Lung (tissue), 12 donors: ENCODE data around the gene DENND11. TPM values are rescaled to one million over a fixed set of nuclear protein-coding genes. Genes with fewer than 3 reads are reported as not detected.
A peak's percentile ranks its signal among the peaks of the same experiment; 100 is the strongest.

Experiments
- ATAC-seq: fragments of 200-7000 bp; cut with Tn5 transposase; one replicate; pipeline ENCODE4 v1.9.1; 2020; ENCODE audit warnings: moderate number of reproducible peaks; ENCODE audit not compliant: insufficient read depth, low FRiP score
- DNase-seq, 3 donors: peaks; one replicate each; pipeline ENCODE4 v3.0.0-alpha.2; 2013 to 2017
- H3K27ac ChIP-seq, 2 donors: one replicate each; pipeline ENCODE4 v1.5.1; 2013; ENCODE audit warnings: mild to moderate bottlenecking in 2 of 2, moderate library complexity in 2 of 2, control low read depth in 1 of 2, inconsistent platforms in 1 of 2, low read depth in 1 of 2, low read length in 1 of 2
- H3K27me3 ChIP-seq, 3 donors: one replicate each; pipeline ENCODE4 v1.5.1; 2013; ENCODE audit warnings: low read length in 2 of 3; ENCODE audit not compliant: control insufficient read depth in 3 of 3, insufficient read depth in 3 of 3
- H3K36me3 ChIP-seq, 4 donors: one replicate each; pipeline ENCODE4 v1.5.1; 2013; ENCODE audit warnings: low read length in 4 of 4, mild to moderate bottlenecking in 1 of 4, moderate library complexity in 1 of 4; ENCODE audit not compliant: control insufficient read depth in 4 of 4, insufficient read depth in 4 of 4
- H3K4me1 ChIP-seq, 5 donors: one replicate each; pipeline ENCODE4 v1.5.1; 2013; ENCODE audit warnings: low read length in 5 of 5, mild to moderate bottlenecking in 2 of 5, moderate library complexity in 1 of 5; ENCODE audit not compliant: control insufficient read depth in 5 of 5, insufficient read depth in 5 of 5
- H3K4me3 ChIP-seq: one replicate; pipeline ENCODE4 v1.5.1; 2013; ENCODE audit warnings: mild to moderate bottlenecking, control low read depth, moderate library complexity
- H3K9ac ChIP-seq, 2 donors: one replicate each; pipeline ENCODE4 v1.5.1; 2013; ENCODE audit warnings: low read length in 2 of 2, control low read depth in 1 of 2; ENCODE audit not compliant: insufficient read depth in 1 of 2
- H3K9me3 ChIP-seq, 4 donors: one replicate each; pipeline ENCODE4 v1.5.1; 2013; ENCODE audit warnings: low read length in 3 of 4, mild to moderate bottlenecking in 1 of 4, moderate library complexity in 1 of 4; ENCODE audit not compliant: control insufficient read depth in 4 of 4, insufficient read depth in 3 of 4
- CTCF ChIP-seq: IDR thresholded peaks from 2 replicates; pipeline ENCODE4 v1.5.1; 2012; ENCODE audit warnings: mild to moderate bottlenecking; ENCODE audit errors: control extremely low read depth, extremely low read depth
- WGBS, 2 donors: extraction: QIAGEN DNeasy Blood & Tissue Kit; methylation state at CpG; one replicate each; pipeline ENCODE4 v1.1.7; 2013; 5-methylcytosine and 5-hydroxymethylcytosine counted together
- polyA plus RNA-seq, 2 donors: library from polyadenylated mRNA; stranded (reverse); fragments of 200-250 nt; gene quantifications; one replicate each; pipeline ENCODE4 v1.2.1, GENCODE V29; 2013
- total RNA-seq, 2 donors: library from RNA; depleted of rRNA in 1 of 2; stranded (reverse); fragments of >200 nt in 1 of 2; gene quantifications; one replicate each; pipeline ENCODE4 v1.2.1, GENCODE V29; 2014 to 2021
- donor health status: control.
- donor health status: control.
- donor health status: Bipolar disorder and iron deficiency.
- donor health status: healthy.
- donor health status: DM: yes; HTN: yes; CAD: no.

The DENND11 gene
- total and polyA plus RNA-seq, 4 donors: 5.1 to 43.3 (median 16.2) TPM

GRCh38 chr7:141675436-141676215 lies 26.3 kb downstream of the DENND11 start:
- Histone ChIP-seq H3K27ac (no peak overlapping the region), H3K36me3 (peaks cover 0 to 11% (median 6%) of the 10 kb centered on the region in 4 donors), H3K4me3 (no peak overlapping the region), H3K9ac (no peak overlapping the region), H3K27me3 (no peaks in the 10 kb centered on the region), H3K4me1 (peaks cover 0 to 5% (median 0%) of the 10 kb centered on the region in 5 donors), H3K9me3 (no peaks in the 10 kb centered on the region)
- DNase-seq (no peak), ATAC-seq (peak; percentile 53)
- TF ChIP-seq CTCF: no peak
- WGBS, 2 donors: 72 to 82% methylated on average over 6 of the region's 6 CpGs

GRCh38 chr7:141674702-141675101 lies 27.3 kb downstream of the DENND11 start:
- 75 to 84% methylated on average over 4 of the region's 4 CpGs for WGBS, 2 donors

DNA sequence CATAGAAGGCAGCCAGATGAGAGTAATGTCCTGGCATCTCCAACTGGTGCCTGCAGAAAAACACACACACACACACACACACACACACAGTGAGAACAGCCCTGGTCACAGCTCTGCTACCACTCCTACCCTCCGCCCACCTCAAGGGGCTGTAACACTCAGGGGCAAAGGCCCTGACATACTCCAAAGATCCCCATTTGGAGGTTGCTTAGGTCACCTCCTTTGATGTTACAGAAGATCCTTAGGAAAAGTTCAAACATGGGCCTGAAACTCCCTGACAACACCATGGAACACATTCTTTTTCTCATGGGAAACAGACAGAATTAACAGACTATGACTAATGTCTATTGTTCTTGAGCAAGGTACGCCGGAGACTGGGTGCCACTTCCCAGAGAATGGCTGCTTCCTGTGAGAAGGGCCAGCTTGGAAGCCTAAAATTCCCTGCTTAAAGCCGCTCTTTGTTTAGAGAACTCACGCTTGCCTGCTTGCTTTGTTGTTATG lies 27.7 kb downstream of the DENND11 start:
- Histone ChIP-seq H3K4me1 (peaks cover 0 to 5% (median 0%) of the 10 kb centered on the region in 5 donors), H3K27ac (peak overlapping the region; percentile 13), H3K36me3 (peaks cover 0 to 18% (median 4%) of the 10 kb centered on the region in 4 donors), H3K9ac (no peak overlapping the region), H3K27me3 (no peaks in the 10 kb centered on the region), H3K9me3 (no peaks in the 10 kb centered on the region), H3K4me3 (no peak overlapping the region)
- WGBS, 2 donors: 74 to 79% methylated on average over 5 of the region's 5 CpGs
- DNase-seq: peak in 1 of 3 donors; percentile 25
- TF ChIP-seq CTCF: no peak
- no peak for ATAC-seq

More at GRCh38 chr7:141674702-141675101, 27.3 kb downstream of the DENND11 start:
- H3K27me3 ChIP-seq: no peaks in the 10 kb centered on the region
- H3K4me3 ChIP-seq: no peak overlapping the region
- peak overlapping the region in 1 of 2 donors; percentile 41 for H3K27ac ChIP-seq
- H3K36me3 ChIP-seq: peaks cover 0 to 18% (median 4%) of the 10 kb centered on the region in 4 donors
- H3K9ac ChIP-seq: no peak overlapping the region
- H3K9me3 ChIP-seq: no peaks in the 10 kb centered on the region
- TF ChIP-seq CTCF: no peak
- H3K4me1 ChIP-seq: peaks cover 0 to 5% (median 0%) of the 10 kb centered on the region in 5 donors
- ATAC-seq (no peak), DNase-seq (no peak)
